SK-MEL-5 (cell line): ENCODE measurements around the gene VSIR. TPM values are rescaled to one million over a fixed set of nuclear protein-coding genes. Genes with fewer than 3 reads are reported as not detected.

ENCODE experiments used
- DNase-seq: peaks from one replicate; pipeline ENCODE4 v3.0.0-alpha.2; 2016; ENCODE audit warnings: low read depth, low spot score
- in situ Hi-C: cut with HindIII; loops from 2 replicates; pipeline ENCODE4 v1.10.0; 2016; ENCODE audit warnings: low sequenced_read_pairs, high pct_unique_total_duplicates, low pct_unique_long_range_greater_than_20kb
- total RNA-seq: library from RNA; depleted of rRNA; stranded (reverse); fragments of >200 nt; shearing (Covaris generic); gene quantifications from 2 replicates; pipeline ENCODE4 v1.2.3, GENCODE V29; 2014

VSIR gene
- total RNA-seq, 1 experiment from 2014 or later, result 0.40 TPM

DNA sequence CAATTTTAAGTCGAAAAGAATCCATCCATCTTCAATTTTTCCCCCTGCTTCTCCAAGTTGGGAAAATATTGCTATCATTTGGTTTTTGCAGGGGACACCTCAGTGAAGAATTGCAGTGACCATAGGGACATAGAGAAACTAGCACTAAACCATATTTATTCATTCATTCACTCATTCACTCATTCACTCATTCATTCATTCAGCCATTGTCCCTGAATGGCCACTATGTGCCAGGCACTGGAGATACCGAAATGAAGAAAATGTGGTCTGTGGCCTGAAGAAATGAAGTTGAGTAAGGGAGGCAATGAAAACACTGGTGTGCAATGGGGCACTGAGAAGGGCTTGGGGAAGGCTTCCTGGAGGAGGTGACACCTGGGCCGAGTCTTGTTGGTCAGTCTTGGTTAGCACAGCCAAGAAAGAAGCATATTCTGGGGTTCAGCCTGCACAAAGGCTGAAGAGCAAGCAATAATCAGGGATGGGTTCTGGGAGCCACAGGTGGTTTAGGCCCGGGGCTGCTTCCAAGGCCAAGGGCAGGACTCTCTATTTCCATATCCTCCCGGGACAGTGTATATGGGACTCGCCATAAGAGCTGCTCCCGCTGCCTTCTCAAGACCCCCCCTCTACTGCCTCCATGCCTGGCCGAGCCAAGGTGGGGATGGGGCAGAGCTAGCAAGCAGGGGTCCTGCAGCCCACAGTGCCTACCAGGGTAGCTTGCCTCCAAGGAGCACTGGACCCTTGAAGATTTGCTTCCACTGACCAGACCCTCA is 28.2 kb downstream of the VSIR start:
- in situ Hi-C loops, result no loop called here
- DNase-seq, result no peak

DNA sequence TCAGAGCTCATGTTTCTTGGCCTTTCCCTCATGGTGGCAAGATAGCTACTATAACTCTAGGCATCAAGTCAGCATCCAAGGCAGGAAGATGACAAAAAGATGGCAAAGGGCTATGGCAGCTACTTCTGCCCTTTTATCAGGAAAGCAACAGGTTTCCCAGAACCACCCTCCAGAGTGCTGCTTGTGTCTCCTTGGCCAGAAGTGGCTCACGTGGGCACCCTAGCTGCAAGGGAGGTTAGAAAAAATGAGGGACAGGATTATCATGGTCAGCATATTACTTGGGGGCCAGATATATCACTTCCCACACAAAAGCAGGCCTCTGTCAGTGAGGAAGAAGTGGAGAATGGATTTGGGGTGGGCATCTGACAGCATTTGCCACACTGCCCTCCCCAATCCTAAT is 29.5 kb downstream of the VSIR start:
- in situ Hi-C loops, result no loop called here
- no peak for DNase-seq

DNA sequence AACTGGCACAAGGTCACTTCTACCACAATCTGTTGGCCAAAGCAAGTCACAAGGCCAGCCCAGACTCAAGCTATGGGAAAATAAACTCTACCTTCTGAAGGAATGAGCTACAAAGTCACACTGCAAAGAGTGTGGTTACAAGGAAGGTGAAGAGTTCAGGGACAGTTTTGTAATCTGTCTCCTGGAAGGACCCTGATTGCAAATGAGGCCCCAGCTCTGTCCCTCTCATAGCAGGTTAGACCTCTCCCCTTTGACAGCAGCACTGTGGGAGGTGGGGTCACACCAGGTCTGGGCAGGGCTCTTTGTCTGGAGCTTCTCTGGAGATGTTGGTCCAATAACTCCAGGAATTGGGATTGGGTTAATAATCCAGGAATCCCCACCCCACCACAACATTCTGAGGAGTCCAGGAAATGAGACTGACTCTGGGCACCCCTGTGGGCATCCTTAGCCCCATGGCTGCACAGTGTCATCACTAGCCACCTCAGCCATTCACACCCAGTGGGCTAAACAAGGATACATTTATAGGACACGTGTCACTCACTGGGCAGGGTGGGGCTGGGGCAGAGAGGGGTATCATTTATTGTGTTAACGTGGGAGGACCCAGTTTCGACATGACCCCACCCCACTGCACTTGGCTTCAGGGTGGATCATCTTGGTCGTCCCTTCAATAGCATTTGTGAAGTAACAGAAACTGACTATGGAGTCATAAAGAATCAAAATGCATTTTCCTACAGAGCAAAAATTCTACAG is 30.1 kb downstream of the VSIR start:
- no peak for DNase-seq
- in situ Hi-C loops, result no loop called here

DNA sequence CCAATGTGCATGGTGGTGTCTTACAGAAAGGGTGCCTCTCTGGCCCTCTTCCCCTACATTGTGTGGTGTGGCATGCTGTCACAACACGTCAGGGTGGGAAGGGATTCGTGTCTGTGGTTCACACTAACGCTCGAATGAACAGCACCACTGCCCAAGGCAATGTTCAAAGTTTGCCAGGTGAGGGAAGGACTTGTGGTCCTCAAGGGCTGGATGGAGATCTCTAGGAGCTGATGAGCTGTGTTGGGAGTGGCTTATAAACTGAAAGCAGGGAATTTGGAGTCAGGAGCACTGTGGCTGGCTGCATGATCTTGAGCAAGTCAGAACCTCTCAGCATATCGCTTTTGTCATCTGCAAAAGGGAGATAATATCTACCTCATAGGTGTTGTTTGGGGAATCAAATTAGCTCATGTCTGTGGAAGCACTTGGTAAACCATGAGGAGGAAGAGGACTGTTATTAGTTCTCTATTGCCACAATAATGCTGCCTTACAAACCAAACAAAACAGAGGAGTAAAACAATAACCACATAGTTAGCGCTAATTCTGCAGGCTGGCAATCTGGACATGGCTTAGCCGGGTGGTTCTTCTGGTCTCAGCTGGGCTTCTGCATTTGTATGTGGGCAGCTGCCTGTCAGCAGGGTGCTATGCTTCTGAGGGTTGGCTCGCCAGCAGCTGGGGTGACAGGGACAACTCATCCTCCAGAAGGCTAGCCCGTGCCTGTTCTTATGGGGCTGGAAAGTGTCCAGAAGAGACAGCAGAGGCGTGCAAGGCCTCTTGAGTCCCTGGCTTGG is 30.8 kb downstream of the VSIR start:
- no peak for DNase-seq
- in situ Hi-C loops, result no loop called here

DNA sequence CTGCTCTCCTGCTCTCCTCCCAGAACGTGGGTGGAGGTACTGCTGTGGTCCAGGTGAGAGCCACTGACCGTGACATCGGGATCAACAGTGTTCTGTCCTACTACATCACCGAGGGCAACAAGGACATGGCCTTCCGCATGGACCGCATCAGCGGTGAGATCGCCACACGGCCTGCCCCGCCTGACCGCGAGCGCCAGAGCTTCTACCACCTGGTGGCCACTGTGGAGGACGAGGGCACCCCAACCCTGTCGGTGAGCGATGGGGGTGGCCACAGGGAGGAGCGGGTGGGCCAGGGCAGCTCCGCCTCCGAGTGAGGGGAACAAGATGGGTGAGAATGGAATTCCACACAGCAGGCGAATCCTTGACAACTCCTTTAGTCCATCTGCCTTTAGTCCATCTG is 31.6 kb downstream of the VSIR start:
- no peak for DNase-seq
- in situ Hi-C loops, result no loop called here

DNA sequence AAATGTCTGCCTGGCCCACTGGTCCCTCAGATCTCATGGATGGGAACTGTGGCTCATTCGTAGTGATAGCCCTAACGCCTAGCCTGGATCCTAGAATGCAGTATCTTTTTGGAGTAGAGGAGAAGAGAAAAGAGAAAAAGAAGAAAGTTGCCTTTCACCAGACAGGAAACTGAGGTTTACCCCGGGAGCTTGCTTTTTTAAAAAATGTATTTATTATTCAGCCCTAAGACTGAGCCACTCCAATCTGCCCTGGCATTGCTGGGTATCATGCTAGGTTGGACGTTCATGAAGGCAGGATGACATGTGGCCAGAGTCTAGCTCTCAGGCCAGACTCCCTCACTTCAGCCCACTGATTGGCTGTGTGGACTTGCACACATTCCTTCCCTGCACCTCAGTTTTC is 32.3 kb downstream of the VSIR start:
- no peak for DNase-seq
- in situ Hi-C loops, result no loop called here

DNA sequence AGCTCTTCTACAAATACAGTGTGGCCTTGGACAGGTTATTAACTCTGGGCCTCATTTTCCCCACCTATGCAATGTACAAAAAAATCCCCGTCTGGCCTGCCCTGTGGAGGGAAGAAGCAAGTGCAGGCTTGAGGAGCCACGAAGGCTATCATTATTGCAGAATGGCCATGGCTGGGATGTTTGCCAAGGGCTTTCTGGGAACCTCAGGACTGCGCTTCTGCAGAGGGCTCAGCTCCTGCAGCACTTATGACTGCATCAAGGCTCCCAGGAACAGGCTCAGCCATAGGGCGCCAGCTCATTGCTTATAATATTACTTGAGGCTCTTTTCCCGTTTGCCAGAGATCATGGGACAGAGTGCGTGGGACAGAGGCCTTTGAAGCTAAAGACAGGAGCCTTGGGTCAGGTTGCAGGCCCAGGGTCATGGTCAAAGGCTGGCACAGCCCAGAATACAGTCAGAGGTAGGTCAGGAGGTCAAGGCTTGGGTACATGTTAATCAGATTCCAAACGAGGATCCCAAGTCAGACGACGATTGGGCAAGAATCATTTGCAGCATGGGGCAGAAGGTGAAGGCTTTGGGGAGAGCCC is 33.2 kb downstream of the VSIR start:
- DNase-seq, result no peak
- in situ Hi-C loops, result no loop called here

DNA sequence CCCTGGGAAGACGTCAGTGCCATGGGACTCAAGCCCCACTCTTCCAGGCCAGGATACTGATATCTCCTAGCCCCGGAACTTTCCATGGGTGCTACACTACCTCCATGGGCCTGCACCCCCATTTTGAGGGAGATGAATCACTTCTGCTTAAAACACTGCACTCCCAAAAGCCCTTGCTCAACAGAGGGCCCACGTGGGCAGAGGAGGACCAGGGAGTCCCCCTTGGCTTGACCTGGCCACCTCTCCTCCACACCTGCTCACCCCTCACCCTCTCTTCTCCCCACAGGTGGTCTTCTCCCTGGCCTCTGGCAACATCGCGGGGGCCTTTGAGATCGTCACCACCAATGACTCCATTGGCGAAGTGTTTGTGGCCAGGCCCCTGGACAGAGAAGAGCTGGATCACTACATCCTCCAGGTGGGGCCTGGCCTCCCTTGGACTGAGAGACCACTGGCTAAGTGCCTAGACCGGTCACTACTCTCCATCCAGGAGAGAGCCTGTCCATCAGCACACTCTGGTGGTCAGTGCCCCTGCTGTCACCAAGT is 33.9 kb downstream of the VSIR start:
- in situ Hi-C loops, result no loop called here

DNA sequence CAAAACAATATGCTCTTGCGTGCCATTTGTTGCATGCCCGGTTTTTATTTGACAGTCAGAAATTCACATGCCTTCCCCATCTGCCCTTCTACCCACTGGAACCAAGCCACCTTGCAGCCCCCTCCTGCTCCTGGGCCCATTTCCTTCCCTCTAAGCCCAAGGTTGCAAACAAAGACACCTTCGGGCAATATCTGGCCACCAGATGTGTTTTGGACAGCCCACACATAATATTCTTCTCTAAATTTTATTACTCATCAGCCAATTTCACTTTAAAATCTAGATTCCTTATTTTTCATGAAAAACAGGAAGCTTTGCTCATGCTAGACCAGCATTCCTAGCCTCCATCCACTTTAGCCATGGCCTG is 35.5 kb downstream of the VSIR start:
- DNase-seq, result no peak
- in situ Hi-C loops, result no loop called here

More for the DNA sequence above, 33.9 kb downstream of the VSIR start:
- no peak for DNase-seq

DNA sequence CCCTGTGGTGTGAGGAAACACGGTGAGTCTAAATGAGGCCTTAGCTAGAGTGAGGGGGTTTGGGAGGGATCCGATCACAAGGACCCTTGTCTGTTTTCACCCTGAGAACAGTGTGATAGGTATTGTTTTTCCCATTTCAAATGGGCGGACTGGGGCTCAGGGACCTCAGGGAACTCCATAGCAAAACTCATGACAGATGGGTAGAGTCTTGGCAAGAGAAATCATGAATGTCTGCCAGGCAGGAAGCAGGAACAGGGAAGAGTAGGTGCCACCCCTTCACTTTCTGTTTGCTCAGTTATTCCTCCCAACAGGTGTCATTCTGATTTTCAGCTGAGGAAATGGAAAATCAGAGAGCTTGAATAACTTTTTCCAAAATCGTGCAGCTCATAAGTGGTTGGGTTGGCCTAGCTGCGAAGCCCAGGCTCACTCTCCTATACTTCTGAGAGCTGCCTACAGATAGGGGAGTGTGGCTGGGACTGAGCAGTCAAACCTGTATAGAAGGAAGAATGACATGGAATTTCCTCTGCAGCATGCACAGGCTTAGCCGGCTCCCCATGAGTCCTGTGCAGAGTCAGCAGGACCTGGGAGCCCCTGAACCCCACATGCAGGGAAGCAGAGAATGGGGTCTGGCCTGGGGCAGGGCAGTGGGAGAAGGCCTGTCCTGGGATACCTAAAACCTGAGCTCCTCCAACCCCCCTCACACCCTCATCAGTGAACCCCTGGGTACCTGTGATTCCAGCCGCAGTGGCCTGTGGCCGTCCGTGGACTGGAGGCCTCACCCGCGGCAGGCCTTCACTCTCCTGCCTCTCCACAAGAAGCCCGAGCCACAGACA is 36.1 kb downstream of the VSIR start:
- in situ Hi-C loops, result no loop called here
- DNase-seq, result no peak

DNA sequence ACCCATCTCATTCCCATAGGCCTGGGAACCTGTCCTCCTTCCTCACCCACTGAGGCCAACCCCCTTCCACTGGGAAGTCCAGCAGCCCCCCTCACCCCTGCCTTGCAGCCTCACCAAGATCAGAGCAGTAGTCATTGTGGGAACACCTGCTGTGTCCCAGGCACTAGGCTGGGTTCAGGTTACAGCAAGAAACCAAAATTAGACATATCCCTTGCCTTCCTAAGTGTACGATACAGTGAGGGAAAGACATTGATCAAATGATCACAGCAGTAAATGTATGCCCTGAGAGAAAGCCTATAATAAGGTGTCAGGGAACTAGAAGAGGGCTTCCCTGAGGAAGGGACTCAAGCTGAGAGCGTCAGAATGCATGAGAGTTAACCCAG is 36.8 kb downstream of the VSIR start:
- DNase-seq, result no peak
- in situ Hi-C loops, result no loop called here

DNA sequence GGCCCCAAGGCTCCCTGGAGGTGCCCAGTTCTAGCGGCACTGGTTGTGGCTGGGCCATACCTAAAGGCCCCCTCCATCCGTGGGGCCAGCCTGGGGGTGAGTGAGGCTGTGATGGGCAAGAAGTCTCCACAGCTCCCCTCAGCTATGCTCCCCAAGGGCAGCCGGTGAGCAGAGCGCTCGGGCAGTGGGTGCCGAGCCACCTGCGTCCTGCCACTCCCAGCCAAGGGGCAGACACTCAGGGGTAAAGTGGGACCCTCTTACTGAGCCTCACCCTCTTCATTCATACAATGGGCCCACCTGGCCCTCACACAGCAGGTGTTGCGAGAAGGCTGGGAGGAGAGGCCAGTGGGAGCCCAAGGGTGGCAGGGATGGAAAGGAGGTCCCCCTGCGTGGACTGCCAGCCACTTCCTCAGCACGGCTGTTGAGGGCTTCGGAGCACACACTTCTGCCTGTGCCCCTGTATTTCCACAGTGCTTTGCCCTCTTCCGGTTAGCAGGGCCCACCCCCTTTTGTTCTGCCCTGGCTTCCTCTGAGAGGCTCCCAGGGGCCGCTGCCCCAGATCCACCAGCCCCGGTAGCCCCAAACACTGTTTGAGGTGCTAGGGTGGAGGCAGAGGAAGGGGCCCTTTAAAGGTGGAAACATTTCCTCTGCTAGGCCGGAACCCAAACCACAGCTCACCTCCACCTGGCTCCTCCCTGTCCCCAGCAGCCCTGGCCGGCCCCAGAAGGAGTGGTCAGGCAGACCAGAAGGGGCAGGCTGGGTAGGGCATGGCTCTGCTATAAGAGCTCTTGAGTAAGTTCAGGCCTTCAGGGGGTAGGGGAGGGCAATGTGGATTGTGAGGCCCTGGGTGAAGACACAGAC is 37.4 kb downstream of the VSIR start:
- DNase-seq, result no peak
- in situ Hi-C loops, result no loop called here

DNA sequence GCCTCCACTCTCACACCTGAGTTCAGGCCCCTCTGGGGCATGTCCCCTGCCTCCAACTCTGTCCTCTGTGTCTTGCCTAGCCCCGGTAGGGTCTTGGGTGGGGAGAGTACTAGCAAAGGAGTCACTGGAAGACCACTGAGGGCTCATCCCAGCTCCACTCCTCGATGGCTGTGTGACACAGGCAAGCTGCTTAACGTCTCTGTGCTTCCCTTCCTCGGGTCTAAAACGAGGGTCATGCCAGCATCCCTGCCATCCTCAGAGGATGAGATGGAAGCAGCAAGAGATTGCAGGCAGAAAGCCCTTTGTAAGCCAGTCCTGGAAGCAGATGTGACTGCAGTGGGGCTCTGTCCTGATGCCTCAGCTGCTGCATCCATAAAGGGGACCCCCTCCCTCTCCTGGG is 38.5 kb downstream of the VSIR start:
- in situ Hi-C loops, result no loop called here
- no peak for DNase-seq

DNA sequence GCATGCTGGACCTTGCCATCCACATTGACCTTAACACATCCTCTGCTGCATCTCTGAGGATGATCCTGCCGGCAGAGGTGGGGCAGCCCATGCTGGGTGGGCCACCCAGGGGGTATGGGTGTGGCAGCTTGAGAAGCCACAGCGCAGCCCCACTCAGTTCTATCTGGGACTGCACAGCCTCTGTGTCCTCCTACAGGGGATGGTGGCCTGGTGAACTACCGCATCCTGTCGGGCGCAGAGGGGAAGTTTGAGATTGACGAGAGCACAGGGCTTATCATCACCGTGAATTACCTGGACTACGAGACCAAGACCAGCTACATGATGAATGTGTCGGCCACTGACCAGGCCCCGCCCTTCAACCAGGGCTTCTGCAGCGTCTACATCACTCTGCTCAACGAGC is 41.5 kb downstream of the VSIR start:
- DNase-seq, result no peak
- in situ Hi-C loops, result no loop called here

DNA sequence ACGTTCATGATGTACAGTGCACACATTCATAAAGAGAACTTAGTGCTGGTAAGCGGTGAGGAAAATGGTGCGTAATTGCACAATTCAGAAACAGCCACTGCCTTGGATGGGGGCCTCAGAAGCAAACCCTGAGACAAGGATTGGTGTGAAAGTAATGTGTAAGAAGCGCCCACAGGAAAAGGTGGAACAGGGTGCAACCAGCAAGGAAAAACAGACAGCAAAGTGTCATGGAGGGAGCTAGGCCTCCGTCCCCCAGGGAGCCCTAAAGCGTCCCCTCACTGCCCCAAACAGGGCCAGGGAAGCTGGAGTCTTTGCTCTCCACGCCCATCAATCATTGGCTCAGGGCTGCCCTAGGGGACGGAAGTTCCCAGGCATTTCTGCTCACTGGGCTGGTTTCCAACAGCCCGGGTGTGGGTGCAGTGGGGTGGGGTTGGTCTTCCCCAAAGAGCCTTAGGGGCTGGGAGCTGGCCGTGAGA is 44.1 kb downstream of the VSIR start:
- DNase-seq, result no peak

More for the DNA sequence above, 44.1 kb downstream of the VSIR start:
- in situ Hi-C loops, result no loop called here
